ENCODE data around the gene TNFRSF19. TPM values are rescaled to one million over a fixed set of nuclear protein-coding genes. Genes with fewer than 3 reads are reported as not detected.
A peak's percentile ranks its signal among the peaks of the same experiment; 100 is the strongest.

Gene TNFRSF19
- total RNA-seq, 4 donors from 2014 or later = 0.51 to 1.5 (median 1.0) TPM

- intact Hi-C loops (cut with DNase I; ENCODE audit: low total_unique reads) = no loop called here
- Histone ChIP-seq H3K9me3 (no peaks in the 10 kb centered on the region), H3K4me1 (peaks cover 0 to 5% of the 10 kb centered on the region in 2 donors), H3K4me3 (no peak overlapping the region), H3K27me3 (no peaks in the 10 kb centered on the region), H3K36me3 (no peaks in the 10 kb centered on the region), H3K27ac (no peak overlapping the region)
- DNase-seq (no peak), ATAC-seq (no peak)
- no peak for TF ChIP-seq CTCF (IDR thresholded peaks at IDR 0.05 in 4 of 5, conservative IDR thresholded peaks at IDR 0.05 in 1 of 5)
- no peak for TF ChIP-seq POLR2A (IDR thresholded peaks at IDR 0.05)
- in situ Hi-C loops (cut with MboI; ENCODE audit: low sequenced_read_pairs in 4 of 4) = no loop called here
Observed at GRCh38 chr13:23660249-23660648, 90.0 kb downstream of the TNFRSF19 start.

GRCh38 chr13:23666582-23666981 lies 96.4 kb downstream of the TNFRSF19 start:
- Histone ChIP-seq H3K9me3 (no peaks in the 10 kb centered on the region), H3K4me3 (no peak overlapping the region), H3K27me3 (no peaks in the 10 kb centered on the region), H3K27ac (no peak overlapping the region), H3K4me1 (no peaks in the 10 kb centered on the region), H3K36me3 (no peaks in the 10 kb centered on the region)
- no peak for DNase-seq
- in situ Hi-C loops (cut with MboI; ENCODE audit: low sequenced_read_pairs in 4 of 4) = no loop called here
- intact Hi-C loops (cut with DNase I; ENCODE audit: low total_unique reads) = no loop called here
- no peak for TF ChIP-seq CTCF (IDR thresholded peaks at IDR 0.05 in 4 of 5, conservative IDR thresholded peaks at IDR 0.05 in 1 of 5)
- TF ChIP-seq POLR2A (IDR thresholded peaks at IDR 0.05) = no peak
- ATAC-seq = no peak

GRCh38 chr13:23667750-23668149 lies 97.5 kb downstream of the TNFRSF19 start:
- intact Hi-C loops (cut with DNase I; ENCODE audit: low total_unique reads) = no loop called here
- Histone ChIP-seq H3K36me3 (no peaks in the 10 kb centered on the region), H3K9me3 (no peaks in the 10 kb centered on the region), H3K27me3 (no peaks in the 10 kb centered on the region), H3K4me1 (peaks cover 8% of the 10 kb centered on the region in 2 donors), H3K4me3 (no peak overlapping the region), H3K27ac (no peak overlapping the region)
- ATAC-seq (no peak), DNase-seq (no peak)
- TF ChIP-seq CTCF (IDR thresholded peaks at IDR 0.05 in 4 of 5, conservative IDR thresholded peaks at IDR 0.05 in 1 of 5) (no peak), POLR2A (IDR thresholded peaks at IDR 0.05) (no peak)
- in situ Hi-C loops (cut with MboI; ENCODE audit: low sequenced_read_pairs in 4 of 4) = no loop called here

- DNase-seq = no peak
Observed at GRCh38 chr13:23668562-23668961, 98.3 kb downstream of the TNFRSF19 start.

More at GRCh38 chr13:23668562-23668961, 98.3 kb downstream of the TNFRSF19 start:
- Histone ChIP-seq H3K27me3 (no peaks in the 10 kb centered on the region), H3K27ac (no peak overlapping the region), H3K4me1 (peaks cover 15 to 16% of the 10 kb centered on the region in 2 donors), H3K4me3 (no peak overlapping the region), H3K9me3 (no peaks in the 10 kb centered on the region), H3K36me3 (no peaks in the 10 kb centered on the region)
- TF ChIP-seq CTCF (IDR thresholded peaks at IDR 0.05 in 4 of 5, conservative IDR thresholded peaks at IDR 0.05 in 1 of 5) = no peak
- no peak for TF ChIP-seq POLR2A (IDR thresholded peaks at IDR 0.05)
- intact Hi-C loops (cut with DNase I; ENCODE audit: low total_unique reads) (no loop called here), in situ Hi-C loops (cut with MboI; ENCODE audit: low sequenced_read_pairs in 4 of 4) (no loop called here)
- peak in 1 of 2 donors; percentile 37 for ATAC-seq
